ENCODE measurements around the gene MAMSTR.

Gene MAMSTR

GRCh38 chr19:48738557-48739403 lies 19.3 kb upstream of the MAMSTR start (continued):
- TF ChIP-seq KLF16 (tag by site-specific recombination; IDR thresholded peaks at IDR 0.05) = 0 out of 2 replicates have a peak, but pooled peaks have one; percentile 47
- peak; percentile 76; the same call in 1 of the 2 replicates for TF ChIP-seq ZNF561 (tag by site-specific recombination; IDR thresholded peaks at IDR 0.05; ENCODE audit: borderline replicate concordance)
- no peak for TF ChIP-seq ZNF791 (tag by site-specific recombination; IDR thresholded peaks at IDR 0.05)
- TF ChIP-seq, protein P1, sequence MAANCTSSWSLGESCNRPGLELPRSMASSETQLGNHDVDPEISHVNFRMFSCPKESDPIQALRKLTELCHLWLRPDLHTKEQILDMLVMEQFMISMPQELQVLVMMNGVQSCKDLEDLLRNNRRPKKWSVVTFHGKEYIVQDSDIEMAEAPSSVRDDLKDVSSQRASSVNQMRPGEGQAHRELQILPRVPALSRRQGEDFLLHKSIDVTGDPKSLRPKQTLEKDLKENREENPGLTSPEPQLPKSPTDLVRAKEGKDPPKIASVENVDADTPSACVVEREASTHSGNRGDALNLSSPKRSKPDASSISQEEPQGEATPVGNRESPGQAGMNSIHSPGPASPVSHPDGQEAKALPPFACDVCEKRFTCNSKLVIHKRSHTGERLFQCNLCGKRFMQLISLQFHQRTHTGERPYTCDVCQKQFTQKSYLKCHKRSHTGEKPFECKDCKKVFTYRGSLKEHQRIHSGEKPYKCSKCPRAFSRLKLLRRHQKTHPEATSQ (tag by site-specific recombination; IDR thresholded peaks at IDR 0.05) = no peak

GRCh38 chr19:48737360-48737998 lies 18.0 kb upstream of the MAMSTR start:
- ChIA-PET CTCF (no interaction called here), POLR2A (interaction anchor here (0.5 to 2.9 kb wide), 3 partner anchors 11 to 92 kb away, joined by 6 to 35 read pairs (median 10); partner anchors contain the start of gene CA11)
- Histone ChIP-seq H3K4me1 (ENCODE audit: control insufficient read depth, insufficient read depth, low read length) (peaks cover 5% of the 10 kb centered on the region), H3K27ac (ENCODE audit: extremely low read depth, low read depth, low read length) (no peak overlapping the region), H3K4me3 (ENCODE audit: low read depth, low read length) (no peak overlapping the region), H3K36me3 (ENCODE audit: control insufficient read depth in 2 of 2, insufficient read depth in 1 of 2, low read length in 2 of 2) (no peaks in the 10 kb centered on the region), H3K9me3 (ENCODE audit: control insufficient read depth, insufficient read depth, low read depth, low read length) (no peaks in the 10 kb centered on the region)
- peak; percentile 69 for TF ChIP-seq ZBTB20 (tag by site-specific recombination; IDR thresholded peaks at IDR 0.05)
- TF ChIP-seq EGR2 (tag by site-specific recombination; IDR thresholded peaks at IDR 0.05; ENCODE audit: low read depth) = peak; percentile 33; the same call in 1 of the 2 replicates
- TF ChIP-seq ZSCAN23 (tag by site-specific recombination; IDR thresholded peaks at IDR 0.05) = no peak
- TF ChIP-seq SP2 (tag by site-specific recombination; IDR thresholded peaks at IDR 0.05) = peak; percentile 53
- TF ChIP-seq, protein P2, sequence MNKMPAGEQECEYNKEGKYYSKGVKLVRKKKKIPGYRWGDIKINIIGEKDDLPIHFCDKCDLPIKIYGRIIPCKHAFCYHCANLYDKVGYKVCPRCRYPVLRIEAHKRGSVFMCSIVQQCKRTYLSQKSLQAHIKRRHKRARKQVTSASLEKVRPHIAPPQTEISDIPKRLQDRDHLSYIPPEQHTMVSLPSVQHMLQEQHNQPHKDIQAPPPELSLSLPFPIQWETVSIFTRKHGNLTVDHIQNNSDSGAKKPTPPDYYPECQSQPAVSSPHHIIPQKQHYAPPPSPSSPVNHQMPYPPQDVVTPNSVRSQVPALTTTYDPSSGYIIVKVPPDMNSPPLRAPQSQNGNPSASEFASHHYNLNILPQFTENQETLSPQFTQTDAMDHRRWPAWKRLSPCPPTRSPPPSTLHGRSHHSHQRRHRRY (tag by site-specific recombination; IDR thresholded peaks at IDR 0.05) = no peak
- peak; percentile 79 for TF ChIP-seq KLF1 (tag by site-specific recombination; IDR thresholded peaks at IDR 0.05)
- TF ChIP-seq KLF9 (tag by site-specific recombination; IDR thresholded peaks at IDR 0.05; ENCODE audit: low read depth) = peak; percentile 54; the same call in 1 of the 2 replicates
- TF ChIP-seq KLF16 (tag by site-specific recombination; IDR thresholded peaks at IDR 0.05) = no peak
- TF ChIP-seq KLF8 (tag by site-specific recombination; IDR thresholded peaks at IDR 0.05) = peak; percentile 39
- peak; percentile 29; the same call in 1 of the 2 replicates for TF ChIP-seq ZFHX2 (tag by site-specific recombination; conservative IDR thresholded peaks at IDR 0.05)
- no peak for TF ChIP-seq ZNF157 (tag by site-specific recombination; IDR thresholded peaks at IDR 0.05)

- ChIA-PET POLR2A (interaction anchor here (0.6 kb wide), 1 partner anchor 1650 kb away, joined by 3 read pairs; no protein-coding TSS in a partner anchor), CTCF (interaction anchor here (0.5 to 0.9 kb wide), 2 partner anchors 235 to 405 kb away, joined by 3 to 5 read pairs; no protein-coding TSS in a partner anchor)
- peak; percentile 61; the same call in 1 of the 2 replicates for TF ChIP-seq KLF8 (tag by site-specific recombination; IDR thresholded peaks at IDR 0.05)
- no peak for TF ChIP-seq ZNF366 (tag by site-specific recombination; conservative IDR thresholded peaks at IDR 0.05)
- no peak for TF ChIP-seq ZSCAN18 (tag by site-specific recombination; IDR thresholded peaks at IDR 0.05)
- Histone ChIP-seq H3K4me1 (ENCODE audit: control insufficient read depth, insufficient read depth, low read length) (peaks cover 5% of the 10 kb centered on the region), H3K36me3 (ENCODE audit: control insufficient read depth in 2 of 2, insufficient read depth in 1 of 2, low read length in 2 of 2) (no peaks in the 10 kb centered on the region), H3K4me3 (ENCODE audit: low read depth, low read length) (no peak overlapping the region), H3K9me3 (ENCODE audit: control insufficient read depth, insufficient read depth, low read depth, low read length) (no peaks in the 10 kb centered on the region), H3K27ac (ENCODE audit: extremely low read depth, low read depth, low read length) (no peak overlapping the region)
Measured at GRCh38 chr19:48735031-48735615, 15.6 kb upstream of the MAMSTR start.
